Fibroblast of lung (primary cell): ENCODE data around the gene PDXK. TPM values are rescaled to one million over a fixed set of nuclear protein-coding genes. Genes with fewer than 3 reads are reported as not detected.

ENCODE experiments used
- DNase-seq, 2 donors: peaks; one replicate each; pipeline versions ENCODE4 v3.0.0 to v3.0.0-alpha.2; 2010; ENCODE audit warnings: low read depth in 2 of 2
- H2AFZ ChIP-seq: 2 replicates; pipeline ENCODE4 v1.5.1; 2012; ENCODE audit warnings: low read length, control low read depth, inconsistent platforms
- H3K27ac ChIP-seq: 2 replicates; pipeline ENCODE4 v1.5.1; 2011; ENCODE audit warnings: low read length, control low read depth; ENCODE audit not compliant: insufficient read depth
- H3K27me3 ChIP-seq: 2 replicates; pipeline ENCODE4 v1.5.1; 2011; ENCODE audit warnings: mild to moderate bottlenecking, low read length; ENCODE audit not compliant: control insufficient read depth, insufficient read depth
- H3K36me3 ChIP-seq: 2 replicates; pipeline ENCODE4 v1.5.1; 2011; ENCODE audit warnings: low read length; ENCODE audit not compliant: control insufficient read depth, insufficient read depth
- H3K4me1 ChIP-seq: 2 replicates; pipeline ENCODE4 v1.5.1; 2011; ENCODE audit warnings: low read length; ENCODE audit not compliant: control insufficient read depth, insufficient read depth; ENCODE audit errors: extremely low read depth
- H3K4me2 ChIP-seq: 2 replicates; pipeline ENCODE4 v1.5.1; 2011; ENCODE audit warnings: low read length, control low read depth; ENCODE audit not compliant: insufficient read depth; ENCODE audit errors: extremely low read depth
- H3K4me3 ChIP-seq, 4 experiments: fragments of 200-600 bp in 1 of 4; sonication (generic) in 1 of 4; replicated peaks in 1 of 4; 2 replicates each; pipeline ENCODE4 v1.5.1; 2011 to 2016; ENCODE audit warnings: low read length in 4 of 4, low read depth in 3 of 4, mild to moderate bottlenecking in 3 of 4, control low read depth in 2 of 4, inconsistent platforms in 1 of 4, mixed read lengths in 1 of 4; ENCODE audit not compliant: insufficient read depth in 1 of 4; ENCODE audit errors: control extremely low read depth in 1 of 4
- H3K79me2 ChIP-seq: 2 replicates; pipeline ENCODE4 v1.5.1; 2012; ENCODE audit warnings: mild to moderate bottlenecking, low read length, inconsistent platforms; ENCODE audit not compliant: control insufficient read depth, insufficient read depth
- H3K9ac ChIP-seq: 2 replicates; pipeline ENCODE4 v1.5.1; 2011; ENCODE audit warnings: mild to moderate bottlenecking, low read length, control low read depth; ENCODE audit not compliant: insufficient read depth
- H3K9me3 ChIP-seq: 2 replicates; pipeline ENCODE4 v1.5.1; 2012; ENCODE audit warnings: low read depth, low read length; ENCODE audit not compliant: control insufficient read depth, insufficient read depth
- H4K20me1 ChIP-seq: 2 replicates; pipeline ENCODE4 v1.5.1; 2011; ENCODE audit warnings: low read length; ENCODE audit not compliant: control insufficient read depth, insufficient read depth; ENCODE audit errors: extremely low read depth
- EZH2 ChIP-seq: IDR thresholded peaks from 2 replicates; pipeline ENCODE4 v1.5.1; 2012; ENCODE audit warnings: low read length, control low read depth, mild to moderate bottlenecking; ENCODE audit errors: missing control alignments
- polyA plus RNA-seq, 2 donors: library from polyadenylated mRNA; depleted of rRNA in 1 of 2; stranded (reverse) in 1 of 2; unstranded in 1 of 2; fragments of >200 nt; gene quantifications; 2 replicates each; pipeline ENCODE4 v1.2.1, GENCODE V29; 2011 to 2012; ENCODE audit warnings: missing spikeins in 1 of 2
- total RNA-seq: library from RNA; depleted of rRNA; stranded (reverse); fragments of >200 nt; gene quantifications from 2 replicates; pipeline ENCODE4 v1.2.1, GENCODE V29; 2014
- TF ChIP-seq, protein P1 (sequence below), 2 donors: IDR thresholded peaks in 1 of 2; conservative IDR thresholded peaks in 1 of 2; 1 replicate in 1 of 2; 2 replicates in 1 of 2; pipeline ENCODE4 v1.5.1; 2011 to 2012; ENCODE audit warnings: low read length in 2 of 2, control low read depth in 1 of 2, inconsistent platforms in 1 of 2, low read depth in 1 of 2, mild to moderate bottlenecking in 1 of 2

PDXK gene
- total and polyA plus RNA-seq, 2 donors (not counting 1 experiment from before 2014, with no cell fraction given) = 47.4 to 146 TPM

DNA sequence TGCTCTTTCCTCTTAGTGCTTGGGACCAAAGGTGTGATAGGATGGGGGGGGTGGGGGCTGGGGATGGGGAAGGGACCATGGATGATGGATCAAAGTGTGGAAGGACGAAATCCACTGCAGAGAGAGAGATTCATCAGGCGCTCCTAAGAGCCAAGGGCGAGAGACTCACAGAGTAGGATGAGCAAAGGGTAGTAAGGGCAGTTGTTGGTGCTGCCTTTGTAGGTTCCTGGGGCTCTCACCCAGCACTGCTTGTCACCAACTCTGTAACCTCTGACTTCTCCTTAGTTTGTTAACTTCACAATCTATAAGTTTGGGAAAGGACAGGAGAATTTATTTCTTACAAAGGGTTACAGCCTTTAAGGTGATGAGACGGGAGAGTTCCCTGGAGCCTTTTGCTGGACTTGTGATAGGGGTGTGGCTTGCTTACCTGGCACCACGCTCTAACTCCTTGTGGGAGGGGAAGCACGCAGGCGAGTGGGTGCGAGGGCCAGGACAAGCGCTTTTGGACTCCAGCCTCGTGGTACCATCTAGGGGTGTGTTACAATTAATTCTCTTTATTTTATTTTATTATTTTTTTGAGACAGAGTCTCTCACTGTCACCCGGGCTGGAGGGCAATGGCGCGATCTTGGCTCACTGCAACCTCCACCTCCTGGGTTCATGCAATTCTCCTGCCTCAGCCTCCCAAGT lies 1.6 kb upstream of the PDXK start:
- H3K9ac ChIP-seq = no peak overlapping the region
- peaks cover 7% of the 10 kb centered on the region for H3K4me1 ChIP-seq
- H3K27ac ChIP-seq = no peak overlapping the region
- no peak overlapping the region for H2AFZ ChIP-seq
- no peak overlapping the region for H3K4me3 ChIP-seq
- no peaks in the 10 kb centered on the region for H3K9me3 ChIP-seq
- TF ChIP-seq, protein P1, sequence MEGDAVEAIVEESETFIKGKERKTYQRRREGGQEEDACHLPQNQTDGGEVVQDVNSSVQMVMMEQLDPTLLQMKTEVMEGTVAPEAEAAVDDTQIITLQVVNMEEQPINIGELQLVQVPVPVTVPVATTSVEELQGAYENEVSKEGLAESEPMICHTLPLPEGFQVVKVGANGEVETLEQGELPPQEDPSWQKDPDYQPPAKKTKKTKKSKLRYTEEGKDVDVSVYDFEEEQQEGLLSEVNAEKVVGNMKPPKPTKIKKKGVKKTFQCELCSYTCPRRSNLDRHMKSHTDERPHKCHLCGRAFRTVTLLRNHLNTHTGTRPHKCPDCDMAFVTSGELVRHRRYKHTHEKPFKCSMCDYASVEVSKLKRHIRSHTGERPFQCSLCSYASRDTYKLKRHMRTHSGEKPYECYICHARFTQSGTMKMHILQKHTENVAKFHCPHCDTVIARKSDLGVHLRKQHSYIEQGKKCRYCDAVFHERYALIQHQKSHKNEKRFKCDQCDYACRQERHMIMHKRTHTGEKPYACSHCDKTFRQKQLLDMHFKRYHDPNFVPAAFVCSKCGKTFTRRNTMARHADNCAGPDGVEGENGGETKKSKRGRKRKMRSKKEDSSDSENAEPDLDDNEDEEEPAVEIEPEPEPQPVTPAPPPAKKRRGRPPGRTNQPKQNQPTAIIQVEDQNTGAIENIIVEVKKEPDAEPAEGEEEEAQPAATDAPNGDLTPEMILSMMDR (conservative IDR thresholded peaks at IDR 0.05 in 1 of 2, IDR thresholded peaks at IDR 0.05 in 1 of 2; ENCODE audit: low read depth in 1 of 2, low read length in 2 of 2) = no peak
- no peak for TF ChIP-seq EZH2
- H3K79me2 ChIP-seq = peaks cover 32% of the 10 kb centered on the region
- H3K36me3 ChIP-seq = no peaks in the 10 kb centered on the region
- no peaks in the 10 kb centered on the region for H4K20me1 ChIP-seq
- H3K4me2 ChIP-seq = no peak overlapping the region
- no peaks in the 10 kb centered on the region for H3K27me3 ChIP-seq
- no peak for DNase-seq

DNA sequence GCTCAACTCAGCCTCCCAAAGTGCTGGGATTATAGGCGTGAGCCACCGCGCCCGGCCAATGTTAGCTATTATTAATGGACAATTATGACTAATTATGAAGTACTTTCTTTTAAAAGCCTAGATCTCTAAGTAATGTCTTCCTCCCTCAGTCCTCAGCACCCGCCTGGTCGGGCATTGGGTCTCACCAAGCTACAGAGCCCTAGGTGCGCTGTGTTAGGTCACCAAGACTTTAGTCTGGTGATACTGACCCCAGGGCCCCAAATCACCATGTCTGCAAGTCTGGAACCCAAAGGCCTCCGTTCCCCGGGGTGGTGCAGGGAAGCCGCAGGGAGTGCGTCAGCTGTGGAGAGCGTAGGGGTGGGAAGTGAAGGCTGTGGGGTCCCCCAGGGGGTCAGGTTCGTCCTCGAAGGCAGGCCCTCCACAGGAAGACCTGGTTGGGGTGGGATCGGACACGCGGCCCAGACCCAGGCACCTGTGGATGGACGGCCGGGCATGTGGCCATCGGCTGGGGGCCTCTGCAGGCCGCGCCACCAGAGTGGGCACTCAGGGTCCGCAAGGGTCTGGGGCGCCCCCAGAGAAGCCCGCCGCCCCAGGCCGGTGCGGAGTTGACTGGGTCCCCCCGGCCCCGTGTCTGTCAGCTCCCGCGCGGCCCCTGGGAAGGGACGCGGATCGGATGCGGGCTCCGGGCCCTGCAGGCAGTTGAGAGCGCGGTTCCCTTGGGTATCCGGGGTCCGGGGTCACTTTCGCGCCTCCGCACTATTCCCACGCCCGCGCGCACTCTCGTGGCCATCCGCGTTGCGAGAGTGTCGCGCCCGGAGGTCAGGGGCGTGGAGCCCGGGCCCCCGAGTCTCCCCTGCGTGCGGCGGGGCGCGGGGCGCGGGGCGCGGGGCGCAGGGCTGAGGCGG lies 710 bp upstream of the PDXK start:
- peaks cover 33% of the 10 kb centered on the region for H3K79me2 ChIP-seq
- no peaks in the 10 kb centered on the region for H3K36me3 ChIP-seq
- H3K9me3 ChIP-seq = no peaks in the 10 kb centered on the region
- H3K27ac ChIP-seq = peak overlapping the region; percentile 51
- no peaks in the 10 kb centered on the region for H3K27me3 ChIP-seq
- H3K4me2 ChIP-seq = peak overlapping the region; percentile 73
- no peak for DNase-seq
- TF ChIP-seq, protein P1 (conservative IDR thresholded peaks at IDR 0.05 in 1 of 2, IDR thresholded peaks at IDR 0.05 in 1 of 2; ENCODE audit: low read depth in 1 of 2, low read length in 2 of 2) = no peak
- TF ChIP-seq EZH2 = no peak
- H3K9ac ChIP-seq = peak overlapping the region; percentile 93
- H4K20me1 ChIP-seq = no peaks in the 10 kb centered on the region
- H3K4me3 ChIP-seq = peak overlapping the region; percentile 48 to 88 (median 66)
- H3K4me1 ChIP-seq = peaks cover 7% of the 10 kb centered on the region
- H2AFZ ChIP-seq = peak overlapping the region; percentile 60
